ENCODE data around the gene C3orf85.

C3orf85 gene

GRCh38 chr3:109178708-109179107, 42.2 kb downstream of the C3orf85 start:
- no peak overlapping the region for H3K27ac ChIP-seq

GRCh38 chr3:109184726-109185125, 48.2 kb downstream of the C3orf85 start:
- Histone ChIP-seq H3K9me3 (no peaks in the 10 kb centered on the region), H3K4me1 (no peaks in the 10 kb centered on the region), H3K4me2 (no peak overlapping the region), H3K36me3 (no peaks in the 10 kb centered on the region), H4K20me1 (no peaks in the 10 kb centered on the region), H3K9ac (no peak overlapping the region), H3K27ac (no peak overlapping the region), H3K27me3 (no peaks in the 10 kb centered on the region), H3K4me3 (no peak overlapping the region)
- TF ChIP-seq Cebpa-rat (IDR thresholded peaks at IDR 0.05) = no peak

More at GRCh38 chr3:109178708-109179107, 42.2 kb downstream of the C3orf85 start:
- H3K9me3 ChIP-seq = no peaks in the 10 kb centered on the region
- no peaks in the 10 kb centered on the region for H3K4me1 ChIP-seq
- no peaks in the 10 kb centered on the region for H3K36me3 ChIP-seq
- no peak overlapping the region for H3K9ac ChIP-seq
- no peak overlapping the region for H3K4me2 ChIP-seq
- H4K20me1 ChIP-seq = no peaks in the 10 kb centered on the region
- no peak for TF ChIP-seq Cebpa-rat (IDR thresholded peaks at IDR 0.05)
- H3K27me3 ChIP-seq = no peaks in the 10 kb centered on the region
- no peak overlapping the region for H3K4me3 ChIP-seq

DNA sequence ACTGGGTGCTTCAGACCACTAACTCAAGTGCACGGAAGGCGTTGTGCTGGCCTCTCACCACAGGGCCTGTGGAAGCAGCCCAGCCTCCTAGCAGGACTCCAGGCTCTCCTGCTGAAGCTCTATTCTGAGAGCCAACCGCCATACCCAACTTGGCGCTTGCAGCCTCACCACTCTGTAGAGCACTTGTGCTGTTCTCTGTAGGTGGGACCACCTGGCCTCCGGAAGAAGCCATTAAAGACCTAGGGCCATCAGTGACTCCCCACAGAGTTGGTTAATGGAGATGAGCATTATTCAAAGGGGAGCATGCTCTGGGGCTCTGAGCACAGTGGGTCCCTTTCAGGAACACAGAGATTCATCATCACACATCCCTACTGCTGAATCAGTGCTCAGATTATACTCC, 50.9 kb downstream of the C3orf85 start:
- Histone ChIP-seq H4K20me1 (no peaks in the 10 kb centered on the region), H3K27me3 (no peaks in the 10 kb centered on the region), H3K4me3 (no peak overlapping the region), H3K36me3 (no peaks in the 10 kb centered on the region), H3K4me2 (no peak overlapping the region), H3K27ac (no peak overlapping the region), H3K9ac (no peak overlapping the region), H3K4me1 (no peaks in the 10 kb centered on the region), H3K9me3 (no peaks in the 10 kb centered on the region)
- TF ChIP-seq Cebpa-rat (IDR thresholded peaks at IDR 0.05) = no peak

DNA sequence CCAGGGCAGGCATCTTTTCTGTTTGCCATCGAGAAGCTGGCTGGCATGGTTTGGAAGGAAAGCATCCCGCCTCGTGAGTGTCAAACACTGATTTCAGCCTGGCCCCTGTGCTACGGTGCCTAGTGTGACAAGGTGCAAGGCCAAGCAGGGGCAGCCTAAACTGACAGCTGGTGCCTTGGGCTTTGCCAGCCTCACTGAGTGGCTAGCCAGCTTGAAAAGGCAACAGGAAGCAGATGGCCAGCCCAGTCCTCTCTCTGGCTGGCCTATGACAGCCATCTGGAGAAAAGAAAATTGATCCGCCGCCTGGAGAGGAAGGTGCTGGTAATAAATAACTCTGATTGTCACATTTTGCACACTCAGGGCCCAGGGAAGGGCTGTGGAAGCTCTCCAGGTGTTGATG, 52.2 kb downstream of the C3orf85 start:
- H3K36me3 ChIP-seq = no peaks in the 10 kb centered on the region
- H3K9ac ChIP-seq = no peak overlapping the region
- H3K4me2 ChIP-seq = no peak overlapping the region
- H3K27me3 ChIP-seq = no peaks in the 10 kb centered on the region
- no peaks in the 10 kb centered on the region for H3K4me1 ChIP-seq
- no peaks in the 10 kb centered on the region for H4K20me1 ChIP-seq
- no peak overlapping the region for H3K27ac ChIP-seq
- no peak overlapping the region for H3K4me3 ChIP-seq
- H3K9me3 ChIP-seq = no peaks in the 10 kb centered on the region
- TF ChIP-seq Cebpa-rat (IDR thresholded peaks at IDR 0.05) = no peak

DNA sequence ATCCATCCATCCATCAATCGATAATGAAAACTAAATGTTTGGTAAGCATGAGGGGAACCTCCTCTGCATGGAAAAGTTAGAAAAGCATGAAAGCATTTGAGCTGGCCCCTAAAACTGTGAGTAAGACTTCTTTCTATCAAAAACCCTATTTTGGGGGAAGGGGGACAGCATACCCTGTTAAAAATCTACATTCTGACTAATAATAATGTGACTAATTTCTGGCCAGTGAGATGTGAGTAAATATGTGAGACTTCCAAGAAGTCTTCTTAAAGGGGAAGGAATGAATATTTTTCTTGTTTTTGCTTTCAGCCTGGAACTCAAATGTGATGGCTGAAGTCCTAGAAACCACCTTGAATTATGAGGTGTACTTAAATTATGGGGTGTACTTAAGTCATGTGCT, 54.9 kb downstream of the C3orf85 start:
- Histone ChIP-seq H3K27me3 (no peaks in the 10 kb centered on the region), H3K27ac (no peak overlapping the region), H3K36me3 (no peaks in the 10 kb centered on the region), H3K9ac (no peak overlapping the region), H3K4me3 (no peak overlapping the region), H3K4me1 (no peaks in the 10 kb centered on the region), H3K4me2 (no peak overlapping the region), H4K20me1 (no peaks in the 10 kb centered on the region), H3K9me3 (no peaks in the 10 kb centered on the region)
- TF ChIP-seq Cebpa-rat (IDR thresholded peaks at IDR 0.05) = no peak

DNA sequence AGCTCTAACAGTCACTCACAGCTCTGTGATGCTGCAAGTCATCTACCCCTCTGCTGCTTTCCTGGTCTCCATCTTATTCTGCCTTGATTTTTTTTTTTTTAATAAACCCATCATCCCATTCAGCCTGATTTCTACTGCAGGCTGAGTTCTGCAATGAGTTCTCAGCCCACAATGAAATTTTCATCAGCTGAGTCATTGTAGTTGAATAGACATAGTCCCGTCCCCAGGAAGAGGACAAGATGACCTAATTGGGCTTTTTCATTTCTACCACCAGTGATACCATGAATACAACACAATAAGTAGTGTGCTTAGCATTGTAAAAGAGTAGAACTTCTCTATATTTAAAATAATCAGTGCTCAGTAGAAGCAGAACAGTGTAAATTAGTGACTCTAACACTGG, 59.3 kb downstream of the C3orf85 start:
- H4K20me1 ChIP-seq = no peaks in the 10 kb centered on the region
- H3K4me1 ChIP-seq = no peaks in the 10 kb centered on the region
- TF ChIP-seq Cebpa-rat (IDR thresholded peaks at IDR 0.05) = no peak
- H3K36me3 ChIP-seq = no peaks in the 10 kb centered on the region
- no peak overlapping the region for H3K9ac ChIP-seq
- no peaks in the 10 kb centered on the region for H3K9me3 ChIP-seq
- H3K4me2 ChIP-seq = no peak overlapping the region
- no peak overlapping the region for H3K27ac ChIP-seq
- H3K27me3 ChIP-seq = no peaks in the 10 kb centered on the region
- H3K4me3 ChIP-seq = no peak overlapping the region
